ENCODE results near the gene NAT9.

GRCh38 chr17:74733365-74734122, 42.6 kb downstream of the NAT9 start:
- TF ChIP-seq FOS (IDR thresholded peaks at IDR 0.05; ENCODE audit: borderline replicate concordance, insufficient read depth, low read length) (no peak), CTCF (IDR thresholded peaks at IDR 0.05; ENCODE audit: extremely low read depth in 1 of 2, insufficient read depth in 1 of 2, low read depth in 1 of 2, low read length in 2 of 2) (no peak), EZH2 (IDR thresholded peaks at IDR 0.05; ENCODE audit: borderline replicate concordance, low read depth, low read length, severe bottlenecking) (no peak), MAX (IDR thresholded peaks at IDR 0.05; ENCODE audit: insufficient read depth, insufficient read length) (no peak), POLR2A (IDR thresholded peaks at IDR 0.05; ENCODE audit: low read depth, low read length) (no peak), POLR2AphosphoS5 (IDR thresholded peaks at IDR 0.05; ENCODE audit: insufficient read depth, low read depth, low read length) (no peak), MYC (IDR thresholded peaks at IDR 0.05; ENCODE audit: low read depth, low read length) (no peak)

All from endothelial cell of umbilical vein (primary cell).